ENCODE measurements around the gene HSPA12A.

- TF ChIP-seq EZH2 (IDR thresholded peaks at IDR 0.05), result no peak
- no peak for TF ChIP-seq POLR2AphosphoS5 (IDR thresholded peaks at IDR 0.05; ENCODE audit: borderline replicate concordance, low read depth, low read length)
- no peak for TF ChIP-seq FOXP2 (optimal IDR thresholded peaks at IDR 0.05; ENCODE audit: control extremely low read depth, extremely low read length, insufficient read depth)
Measured at GRCh38 chr10:116630020-116630419, 112.3 kb downstream of the HSPA12A start.
